ENCODE measurements around the gene UBA3. TPM values are rescaled to one million over a fixed set of nuclear protein-coding genes. Genes with fewer than 3 reads are reported as not detected.

Gene UBA3
- total RNA-seq, 1 experiment from 2014 or later, result 40.5 TPM

DNA sequence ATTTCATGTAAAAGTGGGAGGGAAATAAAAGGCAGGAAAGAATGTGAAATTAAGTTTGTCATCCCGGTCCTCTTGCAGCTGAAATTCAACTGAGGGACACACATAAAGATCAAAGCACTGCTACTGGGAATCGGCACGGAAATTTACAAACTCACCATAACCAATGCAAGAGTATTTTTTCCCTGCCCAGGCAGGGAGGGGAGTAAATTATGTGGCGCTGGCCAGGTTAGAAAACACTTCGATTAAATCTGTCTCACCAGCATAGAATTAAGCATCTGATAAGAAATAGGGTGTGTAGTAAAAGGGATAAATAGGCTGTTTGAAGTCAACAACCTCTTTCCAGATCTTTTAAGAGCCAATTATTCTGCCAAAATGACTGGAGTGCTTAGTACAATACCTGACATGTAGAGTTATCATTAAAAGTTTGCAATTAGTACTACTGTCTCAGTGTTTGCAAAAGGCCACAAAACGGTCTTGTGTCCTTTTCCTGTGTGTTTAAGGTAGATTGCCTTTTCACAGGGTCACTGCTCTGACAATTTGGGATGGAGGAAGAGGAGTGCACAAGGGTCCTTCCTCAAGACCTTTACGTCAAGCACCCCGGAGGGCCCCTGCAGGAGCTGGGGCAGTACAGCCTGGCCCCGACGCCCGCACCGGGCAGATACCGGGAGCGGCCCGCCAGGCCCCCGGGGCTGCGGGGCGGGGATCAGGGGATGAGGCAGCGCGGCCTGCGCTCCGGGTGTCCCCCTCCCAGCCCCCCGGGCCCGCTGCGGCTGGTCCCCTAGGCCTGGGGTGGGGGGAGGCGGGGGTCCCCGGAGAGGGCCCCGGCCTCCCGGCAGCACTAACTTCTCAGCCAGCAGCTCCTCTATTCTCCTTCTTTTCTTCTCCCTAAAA lies 651 bp downstream of the UBA3 start:
- Histone ChIP-seq H3K36me3 (ENCODE audit: insufficient read depth, low read length, poor library complexity, severe bottlenecking) (no peaks in the 10 kb centered on the region), H3K9me3 (ENCODE audit: low read depth, low read length, poor library complexity, severe bottlenecking) (no peaks in the 10 kb centered on the region), H3K4me3 (ENCODE audit: low read depth, low read length, poor library complexity, severe bottlenecking) (peak overlapping the region; percentile 62), H3K27ac (ENCODE audit: low read depth, low read length, poor library complexity, severe bottlenecking) (peak overlapping the region; percentile 77), H3K4me1 (ENCODE audit: insufficient read depth, low read length, poor library complexity, severe bottlenecking) (peaks cover 26% of the 10 kb centered on the region), H3K27me3 (replicated peaks; ENCODE audit: insufficient read depth, low read depth, low read length, poor library complexity) (no peaks in the 10 kb centered on the region)
- CTCF ChIA-PET, result no interaction called here
- POLR2A ChIA-PET (ENCODE audit: low non-redundant PET), result no interaction called here
- TSS peak; percentile 63 for BruUV-seq (replicated peaks)
- intact Hi-C loops (cut with micrococcal nuclease; ENCODE audit: unreplicated experiment), result no loop called here
- TF ChIP-seq, protein P1, sequence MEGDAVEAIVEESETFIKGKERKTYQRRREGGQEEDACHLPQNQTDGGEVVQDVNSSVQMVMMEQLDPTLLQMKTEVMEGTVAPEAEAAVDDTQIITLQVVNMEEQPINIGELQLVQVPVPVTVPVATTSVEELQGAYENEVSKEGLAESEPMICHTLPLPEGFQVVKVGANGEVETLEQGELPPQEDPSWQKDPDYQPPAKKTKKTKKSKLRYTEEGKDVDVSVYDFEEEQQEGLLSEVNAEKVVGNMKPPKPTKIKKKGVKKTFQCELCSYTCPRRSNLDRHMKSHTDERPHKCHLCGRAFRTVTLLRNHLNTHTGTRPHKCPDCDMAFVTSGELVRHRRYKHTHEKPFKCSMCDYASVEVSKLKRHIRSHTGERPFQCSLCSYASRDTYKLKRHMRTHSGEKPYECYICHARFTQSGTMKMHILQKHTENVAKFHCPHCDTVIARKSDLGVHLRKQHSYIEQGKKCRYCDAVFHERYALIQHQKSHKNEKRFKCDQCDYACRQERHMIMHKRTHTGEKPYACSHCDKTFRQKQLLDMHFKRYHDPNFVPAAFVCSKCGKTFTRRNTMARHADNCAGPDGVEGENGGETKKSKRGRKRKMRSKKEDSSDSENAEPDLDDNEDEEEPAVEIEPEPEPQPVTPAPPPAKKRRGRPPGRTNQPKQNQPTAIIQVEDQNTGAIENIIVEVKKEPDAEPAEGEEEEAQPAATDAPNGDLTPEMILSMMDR (conservative IDR thresholded peaks at IDR 0.05; ENCODE audit: low read depth, low read length), result no peak
- no peak for TF ChIP-seq EZH2 (IDR thresholded peaks at IDR 0.05; ENCODE audit: borderline replicate concordance, low read depth, low read length, poor library complexity, severe bottlenecking)
- DNase-seq (ENCODE audit: low spot score), result peak; percentile 2

GRCh38 chr3:69072928-69073327 lies 7.2 kb downstream of the UBA3 start:
- BruUV-seq (replicated peaks), result no TSS peak
- H3K9me3 ChIP-seq (ENCODE audit: low read depth, low read length, poor library complexity, severe bottlenecking), result no peaks in the 10 kb centered on the region
- no peak for TF ChIP-seq EZH2 (IDR thresholded peaks at IDR 0.05; ENCODE audit: borderline replicate concordance, low read depth, low read length, poor library complexity, severe bottlenecking)
- TF ChIP-seq, protein P1 (conservative IDR thresholded peaks at IDR 0.05; ENCODE audit: low read depth, low read length), result no peak
- no peak overlapping the region for H3K27ac ChIP-seq (ENCODE audit: low read depth, low read length, poor library complexity, severe bottlenecking)
- intact Hi-C loops (cut with micrococcal nuclease; ENCODE audit: unreplicated experiment), result no loop called here
- DNase-seq (ENCODE audit: low spot score), result no peak
- POLR2A ChIA-PET (ENCODE audit: low non-redundant PET), result no interaction called here
- no peaks in the 10 kb centered on the region for H3K4me1 ChIP-seq (ENCODE audit: insufficient read depth, low read length, poor library complexity, severe bottlenecking)
- no peak overlapping the region for H3K4me3 ChIP-seq (ENCODE audit: low read depth, low read length, poor library complexity, severe bottlenecking)
- CTCF ChIA-PET, result no interaction called here
- H3K27me3 ChIP-seq (replicated peaks; ENCODE audit: insufficient read depth, low read depth, low read length, poor library complexity), result no peaks in the 10 kb centered on the region
- no peaks in the 10 kb centered on the region for H3K36me3 ChIP-seq (ENCODE audit: insufficient read depth, low read length, poor library complexity, severe bottlenecking)

DNA sequence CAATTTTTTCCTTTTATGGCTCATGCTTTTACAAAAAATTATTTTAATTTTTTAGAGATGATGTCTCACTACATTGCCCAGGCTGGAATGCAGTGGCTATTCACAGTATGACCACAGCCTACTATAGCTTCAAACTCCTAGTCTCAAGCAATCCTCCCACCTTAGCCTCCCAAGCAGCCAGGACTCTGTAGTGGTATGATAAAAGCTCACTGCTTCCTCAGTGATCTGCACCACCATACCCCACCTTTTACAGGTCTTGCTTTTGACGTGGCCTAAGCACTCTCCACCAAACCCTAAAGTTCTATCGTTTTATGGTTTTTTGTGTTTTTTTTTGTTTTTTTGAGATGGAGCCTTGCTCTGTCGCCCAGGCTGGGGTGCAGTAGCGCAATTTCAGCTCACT lies 14.0 kb downstream of the UBA3 start:
- Histone ChIP-seq H3K4me3 (ENCODE audit: low read depth, low read length, poor library complexity, severe bottlenecking) (no peak overlapping the region), H3K4me1 (ENCODE audit: insufficient read depth, low read length, poor library complexity, severe bottlenecking) (no peaks in the 10 kb centered on the region), H3K9me3 (ENCODE audit: low read depth, low read length, poor library complexity, severe bottlenecking) (no peaks in the 10 kb centered on the region), H3K27ac (ENCODE audit: low read depth, low read length, poor library complexity, severe bottlenecking) (no peak overlapping the region), H3K36me3 (ENCODE audit: insufficient read depth, low read length, poor library complexity, severe bottlenecking) (peaks cover 15% of the 10 kb centered on the region), H3K27me3 (replicated peaks; ENCODE audit: insufficient read depth, low read depth, low read length, poor library complexity) (no peaks in the 10 kb centered on the region)
- CTCF ChIA-PET, result no interaction called here
- no TSS peak for BruUV-seq (replicated peaks)
- TF ChIP-seq, protein P1 (conservative IDR thresholded peaks at IDR 0.05; ENCODE audit: low read depth, low read length), result no peak
- no peak for TF ChIP-seq EZH2 (IDR thresholded peaks at IDR 0.05; ENCODE audit: borderline replicate concordance, low read depth, low read length, poor library complexity, severe bottlenecking)
- DNase-seq (ENCODE audit: low spot score), result no peak
- POLR2A ChIA-PET (ENCODE audit: low non-redundant PET), result no interaction called here
- intact Hi-C loops (cut with micrococcal nuclease; ENCODE audit: unreplicated experiment), result no loop called here

Measured in A673 (cell line).